H1 (cell line): ENCODE results near the gene VIPAS39. TPM values are rescaled to one million over a fixed set of nuclear protein-coding genes. Genes with fewer than 3 reads are reported as not detected.

Experiments used
- CTCF ChIA-PET: fragments of 300-600 bp; sonication (Branson Sonifier 250); formaldehyde crosslinking; loops from one replicate; lab custom pipeline; 2021; ENCODE audit not compliant: partially characterized antibody; lab: Charles Lee
- POLR2A ChIA-PET: fragments of 300-600 bp; sonication (Branson Sonifier 250); formaldehyde crosslinking; loops from one replicate; lab custom pipeline; 2021; ENCODE audit warnings: inconsistent platforms; ENCODE audit not compliant: partially characterized antibody; lab: Charles Lee
- DNase-seq, 2 experiments: peaks; one replicate each; pipeline versions ENCODE4 v3.0.0 to v3.0.0-alpha.2; 2010 to 2022; ENCODE audit warnings: low spot score in 2 of 2, low read depth in 1 of 2, mixed read lengths in 1 of 2
- FAIRE-seq: peaks from 2 replicates; lab custom pipeline; 2011; peaks lifted over from hg19 to GRCh38; lab: Jason Lieb, UNC
- H2AFZ ChIP-seq: 2 replicates; pipeline ENCODE4 v1.8.1; 2012; ENCODE audit warnings: low read length, inconsistent platforms
- H2AK5ac ChIP-seq: 2 replicates; pipeline ENCODE4 v1.6.1; 2013; ENCODE audit warnings: low read depth, low read length
- H2BK120ac ChIP-seq: replicated peaks from 2 replicates; pipeline ENCODE3; 2013; ENCODE audit warnings: low read depth, low read length, inconsistent platforms
- H2BK12ac ChIP-seq: 2 replicates; pipeline ENCODE4 v1.6.1; 2013; ENCODE audit warnings: low read depth, low read length
- H2BK15ac ChIP-seq: 2 replicates; pipeline ENCODE4 v1.6.1; 2013; ENCODE audit warnings: low read length
- H2BK20ac ChIP-seq: 2 replicates; pipeline ENCODE4 v1.6.1; 2013; ENCODE audit warnings: low read length
- H2BK5ac ChIP-seq: 2 replicates; pipeline ENCODE4 v1.6.1; 2013; ENCODE audit warnings: low read depth, low read length
- H3K14ac ChIP-seq: 2 replicates; pipeline ENCODE4 v1.6.1; 2013; ENCODE audit warnings: inconsistent platforms; ENCODE audit not compliant: insufficient read length
- H3K18ac ChIP-seq: 2 replicates; pipeline ENCODE4 v1.6.1; 2013; ENCODE audit warnings: low read length; ENCODE audit errors: extremely low read depth
- H3K23ac ChIP-seq: 2 replicates; pipeline ENCODE4 v1.6.1; 2013; ENCODE audit warnings: inconsistent platforms; ENCODE audit not compliant: insufficient read length
- H3K23me2 ChIP-seq: 2 replicates; pipeline ENCODE4 v1.6.1; 2013; ENCODE audit warnings: low read depth, low read length
- H3K27ac ChIP-seq: 2 replicates; pipeline ENCODE4 v1.6.1; 2011; ENCODE audit warnings: low read depth, low read length, inconsistent platforms
- H3K27me3 ChIP-seq, 4 experiments: replicated peaks in 1 of 4; 1 replicate in 1 of 4; 2 replicates in 3 of 4; pipeline versions ENCODE4 v1.6.1 to v1.8.1; 2011 to 2013; ENCODE audit warnings: low read length in 3 of 4, mild to moderate bottlenecking in 3 of 4, inconsistent platforms in 2 of 4, mixed read lengths in 2 of 4, moderate library complexity in 1 of 4; ENCODE audit not compliant: control insufficient read depth in 3 of 4, insufficient read depth in 3 of 4; ENCODE audit errors: extremely low read depth in 1 of 4
- H3K36me3 ChIP-seq, 4 experiments: 2 replicates each; pipeline versions ENCODE4 v1.6.1 to v1.8.1; 2011 to 2013; ENCODE audit warnings: mild to moderate bottlenecking in 4 of 4, low read length in 3 of 4, moderate library complexity in 2 of 4, control low read depth in 1 of 4, inconsistent platforms in 1 of 4; ENCODE audit not compliant: insufficient read depth in 4 of 4, control insufficient read depth in 2 of 4
- H3K4ac ChIP-seq: replicated peaks from 2 replicates; pipeline ENCODE3; 2013; ENCODE audit warnings: low read length, low read depth, mixed read lengths, inconsistent platforms; ENCODE audit not compliant: insufficient read length
- H3K4me1 ChIP-seq, 4 experiments: replicated peaks in 1 of 4; 1 replicate in 1 of 4; 2 replicates in 3 of 4; pipeline versions ENCODE4 v1.6.1 to v1.8.1; 2011 to 2013; ENCODE audit warnings: low read length in 3 of 4, inconsistent platforms in 2 of 4, mixed read lengths in 1 of 4; ENCODE audit not compliant: insufficient read depth in 4 of 4, control insufficient read depth in 3 of 4
- H3K4me2 ChIP-seq, 2 experiments: 2 replicates each; pipeline versions ENCODE4 v1.6.1 to v1.8.1; 2011 to 2013; ENCODE audit warnings: low read depth in 2 of 2, low read length in 2 of 2, control low read depth in 1 of 2, inconsistent platforms in 1 of 2, mild to moderate bottlenecking in 1 of 2; ENCODE audit not compliant: insufficient read depth in 1 of 2
- H3K4me3 ChIP-seq, 4 experiments: fragments of 200-600, 300-600 bp in 1 of 4; sonication (generic), shearing (Covaris generic), sonication (Bioruptor Twin) in 1 of 4; 2 replicates each; pipeline versions ENCODE4 v1.5.1 to v1.8.1; 2011 to 2016; ENCODE audit warnings: low read length in 4 of 4, low read depth in 3 of 4, control low read depth in 2 of 4, inconsistent platforms in 2 of 4, mild to moderate bottlenecking in 2 of 4, mixed read lengths in 1 of 4, moderate library complexity in 1 of 4; ENCODE audit not compliant: insufficient read depth in 2 of 4; ENCODE audit errors: extremely low read depth in 1 of 4
- H3K56ac ChIP-seq: replicated peaks from 2 replicates; pipeline ENCODE3; 2013; ENCODE audit warnings: low read depth, mild to moderate bottlenecking, mixed read lengths, low read length, inconsistent platforms; ENCODE audit not compliant: insufficient read length
- H3K79me1 ChIP-seq: 2 replicates; pipeline ENCODE4 v1.6.1; 2013; ENCODE audit warnings: low read depth, low read length, control low read depth
- H3K79me2 ChIP-seq, 2 experiments: 2 replicates each; pipeline versions ENCODE4 v1.6.1 to v1.8.1; 2012 to 2013; ENCODE audit warnings: low read length in 2 of 2, mild to moderate bottlenecking in 2 of 2, inconsistent platforms in 1 of 2; ENCODE audit not compliant: insufficient read depth in 2 of 2, control insufficient read depth in 1 of 2
- H3K9ac ChIP-seq, 4 experiments: replicated peaks in 1 of 4; 1 replicate in 1 of 4; 2 replicates in 3 of 4; pipeline versions ENCODE4 v1.6.1 to v1.8.1; 2011 to 2013; ENCODE audit warnings: low read depth in 3 of 4, low read length in 3 of 4, control low read depth in 2 of 4, mild to moderate bottlenecking in 2 of 4, moderate library complexity in 2 of 4, inconsistent platforms in 1 of 4; ENCODE audit errors: extremely low read depth in 1 of 4
- H3K9me3 ChIP-seq, 2 experiments: 2 replicates each; pipeline versions ENCODE4 v1.6.1 to v1.8.1; 2012 to 2013; ENCODE audit warnings: mild to moderate bottlenecking in 2 of 2, moderate library complexity in 2 of 2, control low read depth in 1 of 2, inconsistent platforms in 1 of 2, low read depth in 1 of 2, low read length in 1 of 2, mixed read lengths in 1 of 2; ENCODE audit not compliant: insufficient read depth in 2 of 2
- H4K20me1 ChIP-seq, 2 experiments: replicated peaks in 1 of 2; 2 replicates each; pipeline versions ENCODE3 to v1.8.1; 2011 to 2013; ENCODE audit warnings: inconsistent platforms in 2 of 2, low read length in 2 of 2, mild to moderate bottlenecking in 1 of 2; ENCODE audit not compliant: insufficient read depth in 2 of 2, control insufficient read depth in 1 of 2
- H4K5ac ChIP-seq: 2 replicates; pipeline ENCODE4 v1.6.1; 2013; ENCODE audit warnings: low read length, low read depth, mixed read lengths, inconsistent platforms; ENCODE audit not compliant: insufficient read length
- H4K8ac ChIP-seq: 2 replicates; pipeline ENCODE4 v1.8.0; 2013; ENCODE audit warnings: mild to moderate bottlenecking, moderate library complexity, low read length, inconsistent platforms; ENCODE audit not compliant: insufficient read depth; ENCODE audit errors: extremely low read depth
- H4K91ac ChIP-seq: replicated peaks from 2 replicates; pipeline ENCODE3; 2013; ENCODE audit warnings: low read length, mixed read lengths, inconsistent platforms; ENCODE audit not compliant: insufficient read length
- E2F6 ChIP-seq: IDR thresholded peaks from 2 replicates; pipeline ENCODE4 v1.6.1; 2012; ENCODE audit warnings: inconsistent platforms
- WGBS, 2 experiments: shearing (Covaris generic) in 1 of 2; methylation state at CpG; one replicate each; pipeline versions ENCODE4 v1.1.6 to v1.1.7; 2013 to 2015; ENCODE audit warnings: low lambda C conversion rate in 2 of 2, mixed read lengths in 2 of 2, inconsistent platforms in 1 of 2, low coverage in 1 of 2, missing lambda C conversion rate in 1 of 2; ENCODE audit not compliant: insufficient replicate concordance in 2 of 2, insufficient coverage in 1 of 2, insufficient read length in 1 of 2; ENCODE audit errors: extremely low coverage in 1 of 2, missing lambda C conversion rate in 1 of 2; 5-methylcytosine and 5-hydroxymethylcytosine counted together
- polyA plus RNA-seq, 7 experiments: library from polyadenylated mRNA; depleted of rRNA in 3 of 7; stranded (reverse) in 5 of 7; unstranded in 2 of 7; fragments of >200 nt in 5 of 7; fragments of 200-250 nt in 2 of 7; gene quantifications; 1 replicate in 5 of 7; 2 replicates in 1 of 7; 4 replicates in 1 of 7; pipeline versions ENCODE4 v1.2.1 to v1.2.3, GENCODE V29; 2011 to 2013; ENCODE audit warnings: missing spikeins in 2 of 7, mixed read lengths in 2 of 7
- total RNA-seq: library from RNA; stranded (reverse); fragmentation: NEBNext Ultra II Directional; extraction: Animal tissue kit (Norgen Biotek cat#: 25700); gene quantifications from 2 replicates; pipeline ENCODE4 v1.2.1, GENCODE V29; 2021

Gene VIPAS39
- total and polyA plus RNA-seq, 2 of the 8 experiments (the other 6 are each of a cell fraction or from before 2014, with no cell fraction given), result 19.6 to 20.6 TPM

- ChIA-PET CTCF (interaction anchor here (0.7 to 3.1 kb wide), 3 partner anchors 10 to 695 kb away, joined by 3 to 14 read pairs (median 3); no protein-coding TSS in a partner anchor), POLR2A (interaction anchor here (0.9 kb wide), 1 partner anchor 11 kb away, joined by 3 read pairs; no protein-coding TSS in a partner anchor)
- H3K9me3 ChIP-seq, result no peaks in the 10 kb centered on the region
- H3K27ac ChIP-seq, result no peak overlapping the region
- H4K20me1 ChIP-seq, result no peaks in the 10 kb centered on the region
- no peak overlapping the region for H2BK20ac ChIP-seq
- H3K79me2 ChIP-seq, result no peaks in the 10 kb centered on the region
- no peak for TF ChIP-seq E2F6
- H3K27me3 ChIP-seq, result no peaks in the 10 kb centered on the region
- H2BK15ac ChIP-seq, result no peak overlapping the region
- H3K23me2 ChIP-seq, result no peaks in the 10 kb centered on the region
- H3K4me1 ChIP-seq, result no peaks in the 10 kb centered on the region; a peak in 1 of 7 replicates
- H4K5ac ChIP-seq, result no peak overlapping the region
- H3K18ac ChIP-seq, result no peak overlapping the region
- no peak overlapping the region for H2AFZ ChIP-seq
- H2BK12ac ChIP-seq, result no peak overlapping the region
- FAIRE-seq (no peak), DNase-seq (no peak)
- H3K56ac ChIP-seq, result no peak overlapping the region
- no peak overlapping the region for H4K91ac ChIP-seq
- WGBS, 2 experiments, result 87% methylated on average over 7 of the region's 7 CpGs; no CpG with 5 or more reads in 1 of the 2 experiments
- no peak overlapping the region for H3K9ac ChIP-seq
- H3K23ac ChIP-seq, result no peak overlapping the region
- no peak overlapping the region for H4K8ac ChIP-seq
- no peak overlapping the region for H3K4ac ChIP-seq
- H3K4me3 ChIP-seq, result no peak overlapping the region
- H3K36me3 ChIP-seq, result no peaks in the 10 kb centered on the region; a peak in 1 of 8 replicates
- H2AK5ac ChIP-seq, result no peak overlapping the region
- H3K79me1 ChIP-seq, result no peaks in the 10 kb centered on the region
- no peak overlapping the region for H3K14ac ChIP-seq
- H2BK5ac ChIP-seq, result no peak overlapping the region
- H3K4me2 ChIP-seq, result no peak overlapping the region
- H2BK120ac ChIP-seq, result no peak overlapping the region
Observed at GRCh38 chr14:77488558-77488957, 31.2 kb upstream of the VIPAS39 start.
